Stimulated activated CD4-positive, alpha-beta T cell treated with anti-CD3 and anti-CD28 coated beads, Interleukin-2, amount 100 ng/mL, for 48 hours (primary cell): ENCODE measurements around the gene ITPKB.
A peak's percentile ranks its signal among the peaks of the same experiment; 100 is the strongest.

Experiments used
- DNase-seq, 2 donors: peaks; one replicate each; pipeline ENCODE4 v3.0.0-alpha.2; 2020

The ITPKB gene

DNA sequence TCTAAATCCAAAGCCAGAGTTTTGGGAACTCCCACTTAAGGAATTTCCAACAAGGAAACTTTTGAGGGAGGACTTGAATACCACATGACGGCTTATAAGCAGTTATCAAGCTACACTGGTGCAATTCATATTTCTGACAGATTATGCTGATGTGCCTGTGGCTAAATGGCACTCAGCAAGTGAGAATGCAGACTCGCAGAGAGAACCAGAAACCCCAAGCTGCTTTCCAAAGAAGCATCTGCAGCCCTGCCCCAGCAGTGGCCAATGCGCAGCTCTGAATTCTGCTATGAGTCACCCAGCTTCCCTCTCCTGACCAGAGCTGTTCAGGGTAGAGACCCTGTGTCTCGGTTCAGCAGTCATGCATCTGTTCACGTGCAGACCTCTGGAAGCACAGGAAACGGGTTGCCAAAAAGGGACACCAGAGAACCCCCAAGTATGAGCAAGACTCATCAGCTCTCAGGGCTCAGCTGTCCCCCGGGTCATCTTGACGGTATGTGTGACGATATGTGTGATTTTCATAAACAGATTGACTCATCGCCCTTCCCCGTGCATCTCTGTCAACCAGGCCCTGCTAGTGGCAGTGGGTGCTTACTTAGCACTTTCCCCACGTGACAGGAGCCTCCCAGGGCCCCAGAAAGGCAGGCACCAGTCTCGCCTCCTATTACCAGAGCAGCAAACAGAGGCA is 76.3 kb downstream of the ITPKB start:
- DNase-seq = peak; percentile 68 to 74

DNA sequence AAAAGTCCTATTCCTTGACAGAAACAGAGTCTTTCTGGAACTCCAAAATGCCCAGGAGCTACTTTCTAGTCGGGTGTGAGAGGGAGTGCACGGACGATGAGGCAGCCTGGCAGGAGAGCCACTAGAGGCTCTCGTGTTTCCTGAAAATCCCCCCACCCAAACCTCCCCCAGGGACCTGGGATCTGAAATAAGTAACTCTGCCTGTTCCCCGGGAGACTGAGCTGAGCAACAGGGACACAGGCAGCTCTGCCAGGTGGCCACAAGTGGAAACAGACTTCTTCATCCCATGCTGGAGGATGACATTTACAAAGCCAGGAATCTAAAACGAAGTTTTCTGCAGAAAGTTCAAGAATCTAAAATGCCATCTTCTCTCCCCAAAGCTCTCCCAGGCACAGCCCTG is 77.1 kb downstream of the ITPKB start:
- no peak for DNase-seq

DNA sequence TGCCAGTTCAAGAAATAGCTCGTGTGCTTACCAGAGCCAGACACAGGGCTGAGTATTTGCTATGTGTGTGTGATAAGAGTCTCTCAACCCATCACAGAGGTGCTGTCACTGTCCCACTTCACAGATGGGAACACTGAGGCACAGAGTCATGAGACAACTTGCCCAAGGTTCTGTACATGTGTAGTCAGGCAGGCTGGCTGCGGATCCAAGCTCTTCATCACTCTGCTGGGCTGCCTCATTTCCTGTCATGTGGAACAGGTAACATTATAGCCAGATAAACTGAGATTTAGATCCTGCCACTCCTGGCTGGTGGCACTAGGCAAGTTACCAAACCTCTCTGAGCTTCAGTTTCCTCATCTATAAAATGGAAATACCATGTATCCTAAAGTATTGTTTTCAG is 77.8 kb downstream of the ITPKB start:
- DNase-seq = no peak

DNA sequence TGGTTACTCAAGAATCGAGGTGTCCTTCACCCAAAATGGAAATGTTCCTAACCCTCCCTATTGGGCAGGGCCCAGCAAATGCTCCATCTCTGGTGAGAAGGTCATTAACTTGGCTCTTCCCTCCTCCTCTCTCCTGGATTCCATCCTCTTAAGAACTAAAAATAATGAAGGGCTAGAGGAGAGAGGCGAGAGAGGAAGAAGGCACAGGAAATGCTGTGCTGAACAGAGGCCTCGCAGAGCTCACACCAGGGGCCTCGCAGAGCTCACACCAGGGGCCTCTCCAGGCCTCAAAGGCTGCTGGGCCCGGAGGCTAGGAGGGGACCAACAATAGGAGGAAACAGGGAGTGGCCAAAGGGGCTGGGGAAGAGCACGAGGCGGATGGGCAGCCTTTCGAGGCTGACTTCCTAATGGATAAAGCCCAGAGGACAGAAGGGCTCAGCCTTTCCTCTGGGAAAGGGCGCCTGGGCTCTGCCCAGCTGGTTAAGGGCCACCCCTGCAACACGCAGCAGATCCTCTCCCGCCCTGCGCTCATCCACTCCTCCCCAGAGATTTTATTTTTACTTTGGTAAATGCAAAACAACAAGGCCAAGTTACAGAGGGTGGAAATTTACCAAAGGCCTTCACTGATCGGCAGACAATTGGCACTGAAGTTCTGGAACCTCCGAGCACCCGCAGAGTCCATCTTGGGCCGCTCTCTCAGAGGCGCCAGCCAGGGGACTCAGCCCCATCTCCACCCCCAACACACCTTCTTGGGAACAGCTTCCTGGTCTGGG is 78.5 kb downstream of the ITPKB start:
- DNase-seq = no peak

DNA sequence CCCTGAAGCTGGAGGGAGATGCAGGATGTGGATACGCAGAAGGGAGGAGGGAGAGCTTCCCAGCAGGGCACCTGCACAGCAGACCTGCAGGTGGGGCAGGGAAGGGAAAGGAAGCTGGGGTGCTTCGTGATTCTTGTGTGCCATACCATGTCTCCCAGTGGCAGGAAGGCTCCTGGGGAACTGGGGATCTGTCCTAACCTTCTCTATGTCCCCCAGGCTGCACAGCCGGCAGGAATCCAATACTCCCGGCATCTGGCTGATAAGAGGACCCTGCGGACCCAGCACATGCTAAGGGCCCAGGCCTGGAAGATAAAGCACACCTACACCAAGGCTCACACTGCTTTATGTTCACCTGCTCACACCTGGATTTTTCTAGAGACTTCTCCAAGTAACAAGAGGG is 79.4 kb downstream of the ITPKB start:
- DNase-seq = no peak

DNA sequence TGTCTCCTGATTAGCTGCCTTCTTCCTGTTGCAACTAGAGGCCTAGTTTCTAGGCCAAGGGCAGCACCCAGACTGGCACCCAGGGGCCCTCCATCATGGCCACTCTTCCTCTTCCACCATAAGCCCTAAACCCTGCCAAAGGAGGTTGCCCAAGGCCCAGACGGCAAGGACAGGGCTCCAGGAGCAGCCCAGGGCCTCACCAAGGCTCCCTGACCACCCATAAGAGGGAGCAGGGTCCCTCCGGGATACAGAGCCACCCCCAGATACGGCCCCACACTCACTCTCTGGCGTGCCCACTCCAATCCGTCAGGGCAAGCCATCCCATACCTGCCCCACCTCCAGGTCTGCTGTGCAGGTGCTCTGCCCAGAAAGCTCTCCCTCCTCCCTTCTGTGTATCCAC is 79.9 kb downstream of the ITPKB start:
- no peak for DNase-seq

DNA sequence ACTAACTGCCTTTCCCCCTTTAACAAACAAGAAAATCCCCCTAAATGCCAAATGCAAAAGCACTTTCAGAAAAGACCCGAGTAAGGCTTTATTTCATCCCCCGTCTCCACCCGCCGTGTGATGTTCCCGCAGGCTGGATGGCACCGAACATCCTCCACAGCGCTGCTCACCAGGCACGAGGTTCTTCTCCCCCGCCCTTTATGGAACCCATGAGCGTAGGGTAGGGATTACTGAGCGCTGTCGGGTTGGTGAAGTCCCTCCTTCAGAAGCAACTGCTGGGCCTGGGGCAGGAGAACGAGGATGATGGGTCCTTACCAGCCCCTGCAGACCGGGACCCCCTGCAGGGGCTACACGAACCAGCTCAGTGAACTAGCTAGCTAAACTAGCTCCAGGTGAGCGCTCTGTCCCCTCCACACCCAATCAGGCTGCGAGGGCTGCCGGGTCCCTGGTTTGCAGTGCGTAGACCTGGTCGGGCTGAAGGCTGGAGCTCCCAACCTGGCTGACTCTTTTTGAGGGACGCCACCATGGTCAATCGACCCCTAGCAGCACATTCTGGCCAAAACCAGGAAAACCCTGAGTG is 80.4 kb downstream of the ITPKB start:
- no peak for DNase-seq

DNA sequence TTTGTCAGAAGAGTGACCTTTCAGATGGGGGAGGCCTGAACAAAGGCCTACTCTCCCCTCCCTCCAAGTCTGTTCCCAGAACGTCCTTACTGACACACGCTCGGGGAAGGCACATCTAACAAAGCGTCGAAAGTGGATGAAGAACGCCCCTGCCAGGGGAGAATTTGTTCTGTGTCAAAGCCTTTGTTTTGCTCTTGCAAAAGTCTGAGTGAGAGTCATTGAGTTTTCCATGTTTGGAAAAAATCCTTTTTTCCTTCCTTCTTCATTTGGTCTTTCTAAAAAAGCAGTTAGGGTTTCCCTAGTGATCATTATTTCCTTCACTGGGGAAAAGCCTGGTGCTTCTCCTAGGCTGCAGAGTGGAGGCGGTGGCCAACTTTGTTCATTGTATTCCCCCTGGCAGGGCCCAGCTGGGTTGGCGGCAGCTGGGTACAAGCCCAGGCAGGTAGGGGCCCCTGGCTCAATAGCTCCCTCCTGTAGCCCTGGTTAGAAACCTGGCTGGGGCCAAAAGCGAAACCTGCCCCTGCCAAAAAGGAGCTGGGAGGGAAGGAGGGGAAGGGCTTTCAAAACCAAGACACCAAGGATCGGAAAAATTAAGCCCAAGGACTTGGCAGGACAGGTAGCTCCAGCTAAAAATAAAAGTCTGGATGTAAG is 81.1 kb downstream of the ITPKB start:
- DNase-seq = no peak

DNA sequence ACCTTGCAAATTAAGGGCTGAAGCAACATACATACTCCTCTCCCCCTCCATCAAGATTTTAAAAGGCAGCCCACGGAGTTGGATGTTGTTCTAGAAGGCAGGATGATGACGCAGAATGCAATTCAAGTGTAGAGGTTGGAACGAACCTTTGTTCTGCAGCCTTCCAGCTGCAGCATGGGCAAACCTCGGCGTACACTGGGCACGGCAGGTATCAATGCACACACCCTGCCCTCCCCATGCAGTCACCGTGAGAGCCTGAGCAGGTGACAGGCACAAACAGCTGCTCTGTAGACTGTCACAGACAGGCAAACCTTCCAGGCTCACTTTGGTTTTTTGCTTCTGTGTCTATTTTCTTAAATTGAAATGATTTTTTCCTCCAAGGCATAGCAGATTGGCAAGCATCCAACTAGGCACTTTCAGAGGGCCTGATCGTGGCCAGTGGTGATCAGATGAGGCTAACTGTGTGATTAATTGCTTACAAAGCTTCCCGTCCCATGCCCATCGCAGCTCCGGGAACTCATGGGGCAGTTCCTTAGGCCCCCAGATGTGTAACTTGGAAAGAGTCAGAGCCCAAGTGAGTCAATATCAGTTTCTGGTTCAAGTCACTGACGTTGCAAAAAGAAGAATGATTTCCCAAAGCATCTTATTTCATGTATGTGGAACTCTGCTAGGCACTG is 82.3 kb downstream of the ITPKB start:
- no peak for DNase-seq

DNA sequence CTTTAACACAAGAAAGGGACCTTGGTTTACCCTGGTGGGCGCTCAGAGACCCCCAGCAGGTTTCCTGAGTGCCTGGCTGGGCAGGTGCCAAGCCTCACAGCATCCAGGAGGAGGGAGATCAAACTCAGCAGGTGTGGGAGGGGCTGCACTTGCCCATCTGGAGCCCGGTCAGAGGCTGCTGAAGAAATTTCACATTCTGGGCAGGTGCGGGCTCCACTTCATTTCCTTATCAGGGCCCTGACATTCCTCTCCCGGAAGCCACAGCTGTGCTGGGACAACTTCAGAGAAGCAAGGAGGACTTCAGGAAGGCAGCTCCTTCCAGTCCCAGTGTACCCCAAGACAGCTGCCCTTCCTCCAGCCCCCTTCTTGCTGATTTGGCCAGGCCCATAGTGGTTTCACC is 82.9 kb downstream of the ITPKB start:
- no peak for DNase-seq

DNA sequence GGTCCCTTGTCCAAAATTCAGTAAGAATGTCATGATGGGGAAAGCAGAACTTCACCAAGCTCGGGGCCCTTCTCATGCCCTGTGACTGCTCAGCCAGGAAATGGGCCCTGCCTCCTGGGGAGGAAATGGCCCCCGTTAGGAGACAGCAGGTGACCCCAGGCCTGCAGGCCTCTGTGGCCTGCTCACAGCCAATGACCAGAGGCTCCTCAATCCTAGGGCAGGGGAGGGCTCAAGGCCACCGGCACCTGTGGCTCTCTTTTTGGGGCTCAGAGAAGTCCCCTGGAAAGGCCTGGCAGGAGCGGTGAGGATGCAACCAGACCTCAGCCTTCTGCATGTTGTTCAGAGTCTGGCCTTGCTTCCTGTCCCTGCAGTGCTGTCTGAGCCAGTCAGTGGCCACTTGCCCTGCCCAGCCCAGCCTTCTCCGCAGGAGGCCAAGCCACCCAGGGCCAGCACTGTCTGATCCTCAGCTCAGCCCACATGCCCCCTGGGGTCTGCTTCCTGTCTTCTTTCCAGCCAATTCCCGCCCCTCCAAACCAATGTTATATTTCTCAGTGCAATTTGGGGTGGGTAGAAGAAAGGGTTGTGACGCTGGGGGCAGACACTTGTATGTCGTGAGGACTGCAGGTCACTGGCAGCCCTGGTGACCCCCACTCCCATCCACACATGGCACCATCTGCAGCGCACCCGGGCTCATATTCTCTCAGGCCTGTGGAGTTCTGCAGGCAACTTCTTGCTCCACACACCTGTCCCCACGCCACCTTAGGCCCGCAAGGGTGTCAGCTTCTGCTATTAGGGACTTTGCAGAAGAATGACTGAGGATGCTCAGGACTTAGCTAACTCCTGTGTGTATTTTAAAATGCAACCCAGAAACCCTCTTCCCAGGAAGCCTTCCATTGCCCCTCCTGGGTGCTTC is 83.6 kb downstream of the ITPKB start:
- DNase-seq = no peak

DNA sequence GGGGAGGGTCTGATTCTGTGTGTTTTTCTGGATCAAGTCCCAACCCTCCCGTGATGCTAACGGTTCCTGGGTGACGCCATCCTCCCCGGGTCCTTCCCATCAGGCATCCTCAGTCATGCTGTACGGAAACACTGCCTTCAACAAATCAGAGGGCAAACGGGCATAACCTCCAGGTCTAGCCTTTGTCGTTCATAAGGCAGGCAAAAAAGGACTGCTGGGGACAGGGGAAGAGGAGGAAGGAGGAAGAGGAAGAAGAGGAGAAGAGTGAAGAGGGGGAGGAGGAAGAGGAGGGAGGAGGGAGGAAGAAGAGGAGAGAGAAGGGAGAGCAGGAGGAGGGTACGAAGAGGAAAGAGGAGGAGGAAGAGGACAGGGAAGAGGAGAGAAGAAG is 84.4 kb downstream of the ITPKB start:
- DNase-seq = no peak

DNA sequence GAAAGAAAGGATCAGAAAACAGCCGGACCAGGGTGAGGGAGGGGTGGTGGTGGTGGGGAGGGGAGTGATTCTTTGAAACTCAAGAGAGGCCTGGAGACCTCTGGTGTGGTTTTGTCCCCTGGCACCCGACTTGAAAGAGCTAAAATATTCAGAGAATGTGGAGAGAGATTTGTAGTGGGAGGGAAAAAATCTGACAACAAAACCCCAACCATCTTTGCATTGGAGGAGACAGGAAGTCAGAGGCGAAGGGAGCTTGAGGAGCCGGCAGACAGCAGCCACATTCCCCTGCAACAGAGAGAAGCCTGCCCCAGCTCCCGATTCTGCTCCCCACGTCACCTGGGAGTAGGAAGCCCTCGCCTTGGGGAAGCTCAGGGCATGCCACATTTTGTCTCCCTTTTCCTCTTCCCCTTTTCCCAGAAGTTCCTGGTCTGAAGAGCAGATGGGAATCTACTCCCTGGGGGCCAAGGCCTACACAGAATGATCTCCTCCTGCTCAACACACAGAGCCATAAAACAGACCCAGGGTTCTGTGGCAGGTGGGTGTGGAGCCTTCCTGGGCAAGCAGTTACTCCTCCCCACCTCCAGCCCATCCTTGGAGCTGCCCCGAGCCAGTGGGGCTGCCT is 84.9 kb downstream of the ITPKB start:
- no peak for DNase-seq

DNA sequence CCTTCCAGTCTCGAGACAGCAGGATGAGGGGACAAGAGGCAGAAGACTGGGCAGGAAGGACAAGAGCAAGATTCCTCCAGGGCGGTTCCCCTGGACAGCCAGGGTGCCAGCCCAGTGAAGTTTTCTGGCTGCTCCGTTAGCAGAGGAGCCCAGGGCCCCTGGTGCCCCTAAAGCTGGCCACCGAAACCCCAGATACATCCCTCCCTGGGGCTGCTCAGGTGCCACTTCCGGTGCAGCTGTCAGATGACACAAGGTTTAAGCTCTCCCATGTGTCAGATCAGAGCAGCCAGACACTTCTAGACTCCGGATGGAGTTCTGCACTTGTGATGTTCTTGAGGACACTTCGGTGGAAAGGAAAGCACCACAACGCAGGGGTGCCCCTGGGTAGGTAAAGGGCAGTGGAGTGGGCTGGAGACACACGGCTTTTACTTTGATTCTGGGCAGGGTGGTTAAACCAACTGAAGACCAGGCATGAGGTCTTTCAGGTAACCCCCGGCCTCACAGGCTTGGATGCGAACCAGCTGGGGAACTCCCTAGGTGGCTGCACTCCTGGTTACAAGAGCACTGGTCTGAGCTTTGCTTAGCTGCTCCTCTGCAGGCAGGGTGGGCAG is 85.7 kb downstream of the ITPKB start:
- no peak for DNase-seq

DNA sequence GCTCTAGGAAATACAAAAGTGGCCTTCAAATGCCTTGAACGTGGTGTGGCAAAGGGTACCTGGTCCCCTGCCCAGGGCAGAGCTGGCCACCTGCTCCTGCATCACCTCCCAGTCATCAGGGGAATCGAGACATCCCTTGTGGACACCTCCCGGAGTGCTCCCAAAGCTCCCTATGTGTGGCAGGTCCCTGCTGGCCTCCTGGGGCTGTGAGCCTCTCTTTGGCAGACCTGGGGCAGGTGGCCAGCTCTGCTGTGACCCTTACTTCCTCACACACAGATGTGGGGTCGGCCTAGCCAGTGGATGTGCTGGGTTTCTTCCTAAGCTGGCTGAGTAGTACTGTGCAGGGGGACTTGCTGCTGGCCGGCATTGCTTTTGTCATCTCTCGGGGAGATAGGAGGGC is 86.5 kb downstream of the ITPKB start:
- DNase-seq = no peak

DNA sequence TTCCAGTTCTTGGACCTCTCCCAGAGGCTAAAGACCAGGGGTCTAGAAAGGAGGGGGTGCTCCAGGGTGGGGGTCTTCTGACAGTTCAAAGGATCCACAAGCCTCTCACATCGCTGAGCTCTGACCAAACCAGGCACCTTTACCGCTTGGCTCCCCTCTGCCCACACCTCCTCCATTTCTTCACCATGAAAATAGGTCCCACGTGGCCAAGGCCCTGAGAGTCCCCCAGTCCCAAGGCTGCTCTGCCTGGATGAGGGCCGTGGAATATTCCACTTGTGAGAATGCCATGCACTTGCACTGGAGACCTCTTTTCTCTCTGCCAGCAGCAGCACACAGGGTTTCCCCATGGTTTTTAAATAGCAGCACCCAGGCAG is 87.4 kb downstream of the ITPKB start:
- no peak for DNase-seq

DNA sequence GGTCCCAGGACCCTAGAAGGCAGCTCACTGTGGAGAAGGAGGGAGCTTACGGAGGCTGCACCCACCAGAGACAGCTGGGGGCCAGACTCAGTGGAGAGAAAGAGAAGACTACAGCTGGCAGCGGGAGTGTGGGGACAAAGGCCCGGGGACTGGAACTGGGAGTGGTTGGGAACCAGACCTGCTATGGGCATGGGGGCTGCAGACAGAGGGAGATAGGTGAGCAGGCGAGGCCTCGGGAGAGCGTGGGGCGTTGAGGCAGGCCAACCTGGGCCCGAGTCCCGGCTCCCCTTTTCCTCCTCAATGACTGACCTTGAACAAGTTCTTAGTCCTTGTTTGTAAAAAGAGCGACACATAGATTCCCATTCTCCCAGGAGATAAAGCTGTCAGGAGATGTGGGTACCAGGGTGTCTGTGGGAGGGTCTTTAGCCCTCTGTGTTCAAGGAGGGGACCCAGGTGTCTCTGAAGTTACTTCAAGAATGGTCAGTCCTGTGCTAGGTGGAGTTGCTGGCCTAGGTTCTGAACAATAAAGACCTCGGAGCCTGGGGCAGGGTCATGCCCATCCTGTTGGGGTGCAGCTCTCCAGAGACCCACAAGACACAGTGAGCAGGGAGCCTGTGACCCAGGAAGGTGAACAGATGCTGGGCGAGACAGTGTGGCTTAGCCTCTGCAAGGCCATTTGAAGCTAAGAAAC is 87.9 kb downstream of the ITPKB start:
- DNase-seq = no peak

DNA sequence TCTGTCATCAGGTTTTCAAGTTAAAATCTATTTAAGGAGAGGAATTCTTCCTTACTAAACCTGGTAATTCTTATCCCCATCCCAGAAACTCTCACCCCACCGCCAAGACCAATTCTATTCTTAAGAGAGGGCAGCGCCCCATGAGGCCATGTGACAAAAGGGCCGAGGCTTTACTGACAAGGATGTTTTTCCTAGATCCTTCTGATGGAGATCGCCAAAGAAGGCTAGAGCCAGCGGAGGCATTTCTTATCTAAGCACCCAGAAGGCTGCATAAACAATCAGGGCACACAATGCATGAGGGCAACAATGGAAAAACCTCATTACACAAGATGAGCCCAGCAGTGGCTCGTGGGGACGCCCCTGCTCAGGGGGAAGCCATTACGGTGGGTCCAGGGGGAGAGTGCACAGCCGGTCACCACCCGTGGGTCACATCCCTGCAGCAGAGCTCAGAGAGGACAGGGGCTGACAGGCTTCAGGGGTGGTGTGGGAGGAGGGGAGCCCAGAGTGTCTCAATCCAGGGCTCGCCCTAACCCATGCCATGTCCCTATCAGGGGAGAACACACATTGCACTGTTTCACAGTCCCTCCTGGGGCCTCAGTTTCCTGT is 88.7 kb downstream of the ITPKB start:
- DNase-seq = no peak

DNA sequence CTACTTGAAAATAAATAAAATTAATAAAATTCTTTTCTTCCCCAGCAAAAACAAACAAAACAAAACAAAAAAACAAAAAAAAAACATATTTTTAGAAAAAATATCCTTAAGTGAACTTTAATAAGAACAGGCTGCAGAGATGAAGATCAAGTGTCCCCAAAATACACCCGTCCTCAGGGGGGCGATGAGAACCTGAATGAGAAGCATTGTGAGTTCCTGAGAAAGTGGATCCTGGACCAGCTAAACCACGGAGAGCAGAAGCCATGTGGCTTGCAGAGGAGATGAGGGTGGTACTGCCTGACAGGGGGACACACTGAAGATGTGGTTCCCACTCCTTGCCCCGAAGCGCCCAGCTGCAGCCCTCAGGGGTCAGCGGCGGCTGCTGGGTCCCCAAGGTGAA is 89.3 kb downstream of the ITPKB start:
- DNase-seq = no peak

DNA sequence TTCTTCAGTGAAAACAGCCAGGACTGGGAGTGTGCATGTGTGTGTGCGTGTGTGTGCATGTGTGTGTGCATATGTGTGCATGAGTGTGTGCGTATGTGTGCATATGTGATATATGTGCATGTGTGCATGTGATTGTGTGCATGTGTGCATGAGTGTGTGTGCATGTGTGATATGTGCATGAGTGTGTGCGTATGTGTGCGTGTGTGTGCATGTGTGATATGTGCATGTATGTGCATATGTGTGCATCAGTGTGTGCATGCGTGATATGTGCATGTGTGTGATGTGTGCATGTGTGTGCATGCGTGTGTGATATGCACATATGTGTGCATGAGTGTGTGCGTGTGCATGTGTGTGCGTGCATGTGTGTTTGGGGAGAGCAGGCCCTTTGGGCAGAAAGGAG is 89.8 kb downstream of the ITPKB start:
- no peak for DNase-seq
